ENCODE results near the gene RIN3.

GRCh38 chr14:92709340-92710000 is 195.9 kb downstream of the RIN3 start:
- TF ChIP-seq CTCF (conservative IDR thresholded peaks at IDR 0.05; ENCODE audit: low read depth, low read length) (no peak), EZH2 (IDR thresholded peaks at IDR 0.05; ENCODE audit: low read length, unreplicated experiment) (no peak)

Data from PC-3 (cell line).